ENCODE data around the gene KLF15. TPM values are rescaled to one million over a fixed set of nuclear protein-coding genes. Genes with fewer than 3 reads are reported as not detected.

Gene KLF15
- total and polyA plus RNA-seq, 2 donors from 2014 or later, result 22.9 to 30.0 TPM

GRCh38 chr3:126369490-126369889, 12.3 kb upstream of the KLF15 start:
- no peaks in the 10 kb centered on the region for H3K36me3 ChIP-seq (ENCODE audit: control insufficient read depth in 2 of 3, insufficient read depth in 3 of 3, low read length in 3 of 3)
- no peak for TF ChIP-seq CTCF (IDR thresholded peaks at IDR 0.05; ENCODE audit: borderline replicate concordance, extremely low read depth, insufficient read depth)
- DNase-seq, result no peak
- peaks cover 0 to 35% (median 27%) of the 10 kb centered on the region in 3 donors for H3K4me1 ChIP-seq (ENCODE audit: control insufficient read depth in 2 of 3, insufficient read depth in 2 of 3, low read depth in 1 of 3, low read length in 3 of 3)
- H3K9ac ChIP-seq (ENCODE audit: low read length in 3 of 3), result no peak overlapping the region
- H3K9me3 ChIP-seq (ENCODE audit: control insufficient read depth in 2 of 3, insufficient read depth in 1 of 3, low read length in 3 of 3), result no peaks in the 10 kb centered on the region
- intact Hi-C loops (cut with DNase I), result no loop called here
- FAIRE-seq, result no peak
- H3K27ac ChIP-seq (ENCODE audit: low read depth in 2 of 2, low read length in 2 of 2), result no peak overlapping the region
- no peak overlapping the region for H3K4me3 ChIP-seq (ENCODE audit: low read length in 3 of 3)
- no peaks in the 10 kb centered on the region for H3K27me3 ChIP-seq (ENCODE audit: control insufficient read depth, insufficient read depth, low read length)

DNA sequence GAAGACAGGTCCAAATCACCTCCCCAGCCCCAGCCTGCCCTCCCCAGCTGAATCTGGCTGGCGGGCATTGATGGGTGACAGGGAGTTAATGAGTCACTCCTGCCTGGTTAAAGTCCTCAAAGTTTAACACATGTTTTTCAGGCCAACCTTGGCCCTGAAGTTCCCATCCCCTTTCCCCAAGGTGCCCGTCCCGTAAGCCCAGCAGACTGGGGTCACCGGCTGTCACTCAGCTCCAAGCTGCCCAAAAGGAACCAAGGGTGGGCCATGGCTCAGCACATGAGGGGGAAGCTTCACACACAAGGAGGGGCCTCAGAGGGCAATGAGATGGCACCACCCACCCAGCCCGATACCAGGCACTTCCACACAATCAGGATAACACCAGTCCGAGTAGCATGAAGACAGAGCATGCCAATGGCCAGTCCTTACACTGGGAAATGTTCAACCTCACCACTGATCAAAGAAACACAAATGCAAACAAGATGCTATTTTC, 10.2 kb upstream of the KLF15 start:
- DNase-seq, result peak; percentile 60 to 84 (median 70)

DNA sequence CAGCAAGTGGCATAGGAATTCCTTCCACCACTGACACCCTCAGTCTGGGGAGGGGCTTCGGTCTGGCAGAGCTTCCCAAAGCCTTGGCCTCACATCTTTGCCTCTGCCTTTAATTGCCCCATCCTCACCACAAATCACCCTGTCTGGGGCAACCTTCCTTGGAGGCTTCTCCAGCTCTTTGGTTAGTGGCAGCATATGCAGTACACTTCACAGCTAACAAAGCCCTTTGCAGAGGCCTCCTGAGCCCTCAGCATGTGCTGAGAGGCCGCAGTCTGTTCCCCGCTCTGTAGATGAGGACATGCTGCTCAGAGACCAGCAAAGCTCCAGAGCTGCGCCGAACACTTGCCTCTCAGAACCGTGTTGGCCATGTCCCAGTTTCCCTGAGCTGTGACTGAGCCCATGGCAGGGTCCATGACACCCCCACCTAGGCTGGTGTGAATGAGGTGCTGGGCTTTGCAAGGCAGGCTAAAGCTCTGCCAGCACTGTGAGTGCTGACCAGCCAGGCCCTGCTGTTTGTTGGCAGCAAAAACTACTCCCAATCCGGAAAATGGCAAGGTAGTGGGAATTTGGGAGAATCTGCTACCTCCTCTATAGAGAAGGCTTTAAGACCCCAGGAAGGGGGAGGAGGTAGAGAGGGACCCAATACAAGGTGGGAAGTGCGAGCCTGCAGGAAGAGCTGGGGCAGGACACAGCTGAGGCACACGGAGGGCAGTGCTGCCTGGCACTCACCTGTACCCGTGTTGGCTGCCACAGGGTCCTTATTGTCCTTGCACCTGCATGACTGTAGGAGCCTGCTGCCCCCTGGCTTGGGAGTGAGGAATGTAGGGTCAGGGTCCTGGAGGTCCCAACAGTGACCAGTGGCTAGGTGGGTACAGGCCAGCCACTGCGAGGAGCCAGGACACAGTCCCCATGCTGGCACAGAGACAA, 8.4 kb upstream of the KLF15 start:
- FAIRE-seq, result no peak

More for the DNA sequence above, 10.2 kb upstream of the KLF15 start:
- peak; percentile 19 for FAIRE-seq
- H3K4me3 ChIP-seq (ENCODE audit: low read length in 3 of 3), result no peak overlapping the region
- H3K27me3 ChIP-seq (ENCODE audit: control insufficient read depth, insufficient read depth, low read length), result no peaks in the 10 kb centered on the region
- TF ChIP-seq CTCF (IDR thresholded peaks at IDR 0.05; ENCODE audit: borderline replicate concordance, extremely low read depth, insufficient read depth), result no peak
- no peaks in the 10 kb centered on the region for H3K36me3 ChIP-seq (ENCODE audit: control insufficient read depth in 2 of 3, insufficient read depth in 3 of 3, low read length in 3 of 3)
- H3K27ac ChIP-seq (ENCODE audit: low read depth in 2 of 2, low read length in 2 of 2), result peak overlapping the region; percentile 60 to 84
- H3K9me3 ChIP-seq (ENCODE audit: control insufficient read depth in 2 of 3, insufficient read depth in 1 of 3, low read length in 3 of 3), result no peaks in the 10 kb centered on the region
- no peak overlapping the region for H3K9ac ChIP-seq (ENCODE audit: low read length in 3 of 3)
- peaks cover 0 to 24% (median 18%) of the 10 kb centered on the region in 3 donors for H3K4me1 ChIP-seq (ENCODE audit: control insufficient read depth in 2 of 3, insufficient read depth in 2 of 3, low read depth in 1 of 3, low read length in 3 of 3)
- intact Hi-C loops (cut with DNase I), result no loop called here

More for the DNA sequence above, 8.4 kb upstream of the KLF15 start:
- peak in 1 of 5 donors; percentile 29 for DNase-seq
- H3K27me3 ChIP-seq (ENCODE audit: control insufficient read depth, insufficient read depth, low read length), result no peaks in the 10 kb centered on the region
- H3K27ac ChIP-seq (ENCODE audit: low read depth in 2 of 2, low read length in 2 of 2), result no peak overlapping the region
- no peak overlapping the region for H3K4me3 ChIP-seq (ENCODE audit: low read length in 3 of 3)
- peaks cover 0 to 21% (median 18%) of the 10 kb centered on the region in 3 donors for H3K4me1 ChIP-seq (ENCODE audit: control insufficient read depth in 2 of 3, insufficient read depth in 2 of 3, low read depth in 1 of 3, low read length in 3 of 3)
- no peak overlapping the region for H3K9ac ChIP-seq (ENCODE audit: low read length in 3 of 3)
- H3K9me3 ChIP-seq (ENCODE audit: control insufficient read depth in 2 of 3, insufficient read depth in 1 of 3, low read length in 3 of 3), result no peaks in the 10 kb centered on the region
- TF ChIP-seq CTCF (IDR thresholded peaks at IDR 0.05; ENCODE audit: borderline replicate concordance, extremely low read depth, insufficient read depth), result no peak
- intact Hi-C loops (cut with DNase I), result no loop called here
- no peaks in the 10 kb centered on the region for H3K36me3 ChIP-seq (ENCODE audit: control insufficient read depth in 2 of 3, insufficient read depth in 3 of 3, low read length in 3 of 3)

All from kidney (tissue), 14 donors.